ENCODE data around the gene RASA3. TPM values are rescaled to one million over a fixed set of nuclear protein-coding genes. Genes with fewer than 3 reads are reported as not detected.
A peak's percentile ranks its signal among the peaks of the same experiment; 100 is the strongest.

RASA3 gene
- total and polyA plus RNA-seq, 2 of the 8 experiments (the other 6 are each of a cell fraction or from before 2014, with no cell fraction given) = 7.5 to 21.9 TPM

DNA sequence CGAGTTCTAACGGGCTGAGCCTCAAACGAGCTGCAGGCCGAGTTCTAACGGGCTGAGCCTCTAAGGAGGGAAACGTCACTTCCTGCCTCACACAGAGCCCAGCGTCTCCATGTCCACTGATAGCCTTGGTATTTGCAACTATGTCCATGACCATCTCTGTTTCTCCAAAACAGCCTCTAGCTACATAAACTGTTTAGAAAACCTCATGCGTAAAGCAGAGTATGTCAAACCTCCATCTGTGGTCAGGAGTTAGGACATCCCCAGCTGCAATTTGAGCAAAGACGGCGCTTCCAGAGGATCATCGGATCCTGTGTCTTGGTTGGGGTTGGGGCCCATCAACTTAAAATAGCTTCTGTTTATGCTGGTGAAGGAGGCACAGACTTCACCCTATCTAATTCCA, 20.8 kb downstream of the RASA3 start:
- Histone ChIP-seq H3K9me3 (ENCODE audit: insufficient read depth in 2 of 2, low read depth in 1 of 2, low read length in 1 of 2) (no peaks in the 10 kb centered on the region), H2BK5ac (ENCODE audit: low read depth, low read length) (no peak overlapping the region; the same call in 1 of the 2 replicates), H3K27ac (ENCODE audit: low read depth, low read length) (no peak overlapping the region), H3K4me1 (replicated peaks in 1 of 4; ENCODE audit: control insufficient read depth in 3 of 4, insufficient read depth in 4 of 4, low read length in 3 of 4) (peaks cover 4 to 34% (median 27%) of the 10 kb centered on the region in 4 experiments), H4K91ac (replicated peaks; ENCODE audit: insufficient read length, low read length) (no peak overlapping the region), H3K4me2 (ENCODE audit: insufficient read depth in 1 of 2, low read depth in 2 of 2, low read length in 2 of 2) (peak overlapping the region in 1 of 2 experiments; percentile 21; a peak in 1 of 4 replicates), H2AK5ac (ENCODE audit: low read depth, low read length) (0 out of 2 replicates have a peak overlapping the region, but pooled peaks have one; percentile 6), H4K8ac (ENCODE audit: extremely low read depth, insufficient read depth, low read length) (no peak overlapping the region), H3K79me2 (ENCODE audit: control insufficient read depth in 1 of 2, insufficient read depth in 2 of 2, low read length in 2 of 2) (peaks cover 0 to 55% of the 10 kb centered on the region in 2 experiments; a peak in 3 of 4 replicates), H2AFZ (ENCODE audit: low read length) (no peak overlapping the region), H3K23me2 (ENCODE audit: low read depth, low read length) (no peaks in the 10 kb centered on the region; the same call in 1 of the 2 replicates), H3K79me1 (ENCODE audit: low read depth, low read length) (peaks cover 18% of the 10 kb centered on the region), H2BK20ac (ENCODE audit: low read length) (no peak overlapping the region), H3K4ac (replicated peaks; ENCODE audit: insufficient read length, low read depth, low read length) (no peak overlapping the region), H3K9ac (replicated peaks in 1 of 4; ENCODE audit: extremely low read depth in 1 of 4, low read depth in 3 of 4, low read length in 3 of 4) (peak overlapping the region in 1 of 4 experiments; percentile 10; a peak in 2 of 7 replicates), H3K36me3 (ENCODE audit: control insufficient read depth in 2 of 4, insufficient read depth in 4 of 4, low read length in 3 of 4) (no peaks in the 10 kb centered on the region), H3K4me3 (ENCODE audit: extremely low read depth in 1 of 4, insufficient read depth in 2 of 4, low read depth in 3 of 4, low read length in 4 of 4) (no peak overlapping the region), H3K18ac (ENCODE audit: extremely low read depth, low read length) (peak overlapping the region; percentile 10), H4K20me1 (replicated peaks in 1 of 2; ENCODE audit: control insufficient read depth in 1 of 2, insufficient read depth in 2 of 2, low read length in 2 of 2) (peaks cover 7 to 13% of the 10 kb centered on the region in 2 experiments), H3K14ac (ENCODE audit: insufficient read length) (no peak overlapping the region), H4K5ac (ENCODE audit: insufficient read length, low read depth, low read length) (no peak overlapping the region), H3K27me3 (replicated peaks in 1 of 4; ENCODE audit: control insufficient read depth in 3 of 4, extremely low read depth in 1 of 4, insufficient read depth in 3 of 4, low read length in 3 of 4) (no peaks in the 10 kb centered on the region), H2BK12ac (ENCODE audit: low read depth, low read length) (0 out of 2 replicates have a peak overlapping the region, but pooled peaks have one; percentile 7), H2BK15ac (ENCODE audit: low read length) (no peak overlapping the region), H3K23ac (ENCODE audit: insufficient read length) (no peak overlapping the region), H2BK120ac (replicated peaks; ENCODE audit: low read depth, low read length) (no peak overlapping the region), H3K56ac (replicated peaks; ENCODE audit: insufficient read length, low read depth, low read length) (no peak overlapping the region)
- TF ChIP-seq JUND (IDR thresholded peaks at IDR 0.05; ENCODE audit: low read length) (no peak), ASH2L (IDR thresholded peaks at IDR 0.05; ENCODE audit: low read length) (no peak), BACH1 (IDR thresholded peaks at IDR 0.05; ENCODE audit: low read length) (no peak), RBBP5 (IDR thresholded peaks at IDR 0.05; ENCODE audit: borderline replicate concordance, low read depth, low read length) (no peak), FOSL1 (IDR thresholded peaks at IDR 0.05; ENCODE audit: insufficient read depth, low read depth, low read length) (no peak)
- TF ChIP-seq, protein P1, sequence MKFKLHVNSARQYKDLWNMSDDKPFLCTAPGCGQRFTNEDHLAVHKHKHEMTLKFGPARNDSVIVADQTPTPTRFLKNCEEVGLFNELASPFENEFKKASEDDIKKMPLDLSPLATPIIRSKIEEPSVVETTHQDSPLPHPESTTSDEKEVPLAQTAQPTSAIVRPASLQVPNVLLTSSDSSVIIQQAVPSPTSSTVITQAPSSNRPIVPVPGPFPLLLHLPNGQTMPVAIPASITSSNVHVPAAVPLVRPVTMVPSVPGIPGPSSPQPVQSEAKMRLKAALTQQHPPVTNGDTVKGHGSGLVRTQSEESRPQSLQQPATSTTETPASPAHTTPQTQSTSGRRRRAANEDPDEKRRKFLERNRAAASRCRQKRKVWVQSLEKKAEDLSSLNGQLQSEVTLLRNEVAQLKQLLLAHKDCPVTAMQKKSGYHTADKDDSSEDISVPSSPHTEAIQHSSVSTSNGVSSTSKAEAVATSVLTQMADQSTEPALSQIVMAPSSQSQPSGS (IDR thresholded peaks at IDR 0.05; ENCODE audit: low read length) = no peak
- TF ChIP-seq, protein P2, sequence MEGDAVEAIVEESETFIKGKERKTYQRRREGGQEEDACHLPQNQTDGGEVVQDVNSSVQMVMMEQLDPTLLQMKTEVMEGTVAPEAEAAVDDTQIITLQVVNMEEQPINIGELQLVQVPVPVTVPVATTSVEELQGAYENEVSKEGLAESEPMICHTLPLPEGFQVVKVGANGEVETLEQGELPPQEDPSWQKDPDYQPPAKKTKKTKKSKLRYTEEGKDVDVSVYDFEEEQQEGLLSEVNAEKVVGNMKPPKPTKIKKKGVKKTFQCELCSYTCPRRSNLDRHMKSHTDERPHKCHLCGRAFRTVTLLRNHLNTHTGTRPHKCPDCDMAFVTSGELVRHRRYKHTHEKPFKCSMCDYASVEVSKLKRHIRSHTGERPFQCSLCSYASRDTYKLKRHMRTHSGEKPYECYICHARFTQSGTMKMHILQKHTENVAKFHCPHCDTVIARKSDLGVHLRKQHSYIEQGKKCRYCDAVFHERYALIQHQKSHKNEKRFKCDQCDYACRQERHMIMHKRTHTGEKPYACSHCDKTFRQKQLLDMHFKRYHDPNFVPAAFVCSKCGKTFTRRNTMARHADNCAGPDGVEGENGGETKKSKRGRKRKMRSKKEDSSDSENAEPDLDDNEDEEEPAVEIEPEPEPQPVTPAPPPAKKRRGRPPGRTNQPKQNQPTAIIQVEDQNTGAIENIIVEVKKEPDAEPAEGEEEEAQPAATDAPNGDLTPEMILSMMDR (IDR thresholded peaks at IDR 0.05; ENCODE audit: control extremely low read depth in 1 of 3, insufficient read depth in 1 of 3, low read depth in 1 of 3, low read length in 3 of 3) = no peak
- 88% methylated on average over 11 of the region's 11 CpGs; no CpG with 5 or more reads in 1 of the 2 experiments for WGBS, 2 experiments (ENCODE audit: extremely low coverage in 1 of 2, insufficient coverage in 1 of 2, insufficient read length in 1 of 2, insufficient replicate concordance in 2 of 2, low coverage in 1 of 2, low lambda C conversion rate in 2 of 2, missing lambda C conversion rate in 1 of 2)
- CTCF ChIA-PET (ENCODE audit: partially characterized antibody) = interaction anchor here (0.7 to 2.1 kb wide), 13 partner anchors 11 to 387 kb away, joined by 3 to 9 read pairs (median 4); no protein-coding TSS in a partner anchor
- POLR2A ChIA-PET (ENCODE audit: partially characterized antibody) = interaction anchor here (1.3 to 3.1 kb wide), 2 partner anchors 10 to 12 kb away, joined by 5 to 10 read pairs; no protein-coding TSS in a partner anchor
- FAIRE-seq = no peak
- no peak for DNase-seq (ENCODE audit: low read depth in 1 of 2, low spot score in 2 of 2)
